Activated T-cell treated with anti-CD3 and anti-CD28 coated beads for 24 hours (primary cell): Measurements from ENCODE around the gene KAT6B.

ENCODE experiments used
- DNase-seq: peaks from one replicate; pipeline ENCODE4 v3.0.0-alpha.2; 2020; ENCODE audit warnings: low read depth

Gene KAT6B

DNA sequence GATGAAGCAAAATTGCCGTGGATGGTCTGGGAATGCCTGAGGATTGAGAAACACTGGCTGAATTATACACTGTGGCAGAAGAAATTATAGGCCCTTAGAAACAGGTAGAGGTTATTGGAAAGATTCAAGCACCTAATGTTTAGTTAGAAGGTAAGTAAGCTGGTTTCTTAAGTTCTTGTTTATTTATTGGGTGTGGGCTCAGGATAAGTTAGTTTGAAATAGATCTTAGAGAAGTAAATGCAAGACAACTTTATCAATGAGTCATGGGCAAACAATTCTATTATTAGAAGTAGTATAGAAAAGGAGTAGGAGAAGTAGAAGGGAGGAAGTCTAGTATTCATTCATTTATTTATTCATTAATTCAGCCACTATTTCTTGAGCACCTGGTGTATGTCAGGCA, 96.5 kb downstream of the KAT6B start:
- DNase-seq = no peak

DNA sequence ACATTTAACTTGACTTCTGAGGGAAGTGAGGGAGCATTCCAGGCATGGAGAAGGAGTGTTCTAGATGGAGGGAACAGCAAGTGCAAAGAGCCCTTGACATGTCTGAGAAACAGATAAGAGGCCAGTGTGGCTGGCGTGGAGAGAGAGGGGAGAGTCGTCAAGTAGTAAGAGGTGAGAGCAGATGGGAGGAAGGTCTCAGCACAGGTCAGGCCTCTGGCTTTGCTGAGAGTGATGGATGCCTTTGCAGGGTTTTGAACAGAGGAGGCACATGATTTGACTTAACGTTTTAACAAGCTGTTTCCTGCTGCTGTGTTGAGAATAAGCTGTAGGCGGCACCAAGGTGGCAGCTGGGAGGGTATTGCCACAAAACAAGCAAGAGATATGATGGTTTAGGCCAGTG, 97.2 kb downstream of the KAT6B start:
- no peak for DNase-seq

DNA sequence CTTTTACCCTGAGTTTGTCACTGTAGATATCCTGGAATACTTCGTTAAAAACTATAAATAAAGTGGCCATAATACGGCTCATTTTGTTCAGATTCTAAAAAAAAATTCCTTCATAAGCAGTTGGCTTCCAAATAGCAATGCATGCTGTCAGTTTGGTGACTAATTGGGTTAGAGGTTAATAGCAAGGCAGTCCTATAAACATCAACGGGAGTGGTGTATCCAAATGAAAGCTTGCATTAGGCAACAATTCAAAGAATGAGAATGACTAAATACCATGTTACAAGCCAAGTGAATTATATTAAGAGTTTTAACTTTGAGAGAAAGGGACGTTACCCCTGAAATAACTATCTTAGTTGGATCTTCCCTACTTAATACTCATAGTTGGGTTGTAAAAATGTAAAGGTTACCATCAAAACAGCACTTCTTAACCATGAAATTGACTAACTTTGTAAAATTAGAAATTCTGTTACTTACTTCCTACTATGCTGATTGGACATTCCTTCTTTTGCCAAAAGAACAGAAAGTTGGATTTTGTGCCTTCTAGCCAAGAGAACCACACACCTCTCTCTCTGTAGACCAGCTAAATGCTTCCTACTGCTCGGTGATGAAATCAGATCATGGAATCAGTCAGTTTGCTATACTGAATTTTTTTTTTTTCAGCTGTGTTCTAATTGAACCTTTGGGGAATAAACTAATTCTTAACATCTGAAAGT, 98.0 kb downstream of the KAT6B start:
- no peak for DNase-seq

DNA sequence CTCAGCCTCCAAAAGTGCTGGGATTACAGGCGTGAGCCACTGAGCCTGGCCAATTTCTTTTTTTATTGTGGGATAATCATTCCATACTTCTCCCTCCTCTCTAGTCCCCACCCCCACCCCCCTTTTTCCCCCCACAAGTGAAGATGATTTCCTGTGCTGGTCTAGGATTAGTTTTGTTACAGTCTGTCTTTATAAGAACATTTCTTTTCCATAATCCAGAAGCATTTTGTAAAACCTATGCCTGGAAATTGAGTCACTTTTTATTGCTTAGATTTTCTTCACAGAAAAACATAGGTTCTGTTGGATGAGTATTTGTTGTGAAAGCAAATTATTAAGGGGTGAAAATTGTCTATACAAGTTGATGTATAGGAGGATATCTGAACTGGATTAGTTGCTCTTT, 98.9 kb downstream of the KAT6B start:
- DNase-seq = no peak

GRCh38 chr10:74925708-74926107, 99.3 kb downstream of the KAT6B start:
- DNase-seq = no peak

- no peak for DNase-seq
Measured at GRCh38 chr10:74926791-74927585, 100.6 kb downstream of the KAT6B start.

GRCh38 chr10:74927701-74928100, 101.3 kb downstream of the KAT6B start:
- DNase-seq = no peak

DNA sequence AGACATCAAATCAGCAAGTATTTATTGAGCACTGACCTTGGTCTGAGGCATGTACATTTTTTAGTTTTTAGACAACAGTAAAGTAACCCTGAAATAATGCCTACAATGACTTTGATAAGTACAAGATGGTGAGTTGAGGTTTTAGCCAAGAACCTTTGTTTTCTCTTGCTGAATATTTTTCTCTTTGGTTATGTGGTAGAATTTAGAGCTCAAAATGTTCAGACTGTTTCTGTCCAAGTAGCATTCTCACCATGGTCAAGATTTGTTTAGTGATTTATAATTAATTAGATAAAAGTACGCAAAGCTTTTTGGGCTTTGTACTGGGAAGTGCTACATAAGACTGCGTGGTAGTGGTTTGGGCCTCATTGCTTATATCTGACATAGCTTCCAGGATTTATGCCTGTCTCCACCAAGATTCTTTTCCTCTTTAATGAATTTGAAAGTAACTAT, 102.4 kb downstream of the KAT6B start:
- no peak for DNase-seq

GRCh38 chr10:74929197-74929596, 102.8 kb downstream of the KAT6B start:
- DNase-seq = no peak

GRCh38 chr10:74930965-74931364, 104.6 kb downstream of the KAT6B start:
- no peak for DNase-seq

GRCh38 chr10:74932648-74933047, 106.2 kb downstream of the KAT6B start:
- no peak for DNase-seq

DNA sequence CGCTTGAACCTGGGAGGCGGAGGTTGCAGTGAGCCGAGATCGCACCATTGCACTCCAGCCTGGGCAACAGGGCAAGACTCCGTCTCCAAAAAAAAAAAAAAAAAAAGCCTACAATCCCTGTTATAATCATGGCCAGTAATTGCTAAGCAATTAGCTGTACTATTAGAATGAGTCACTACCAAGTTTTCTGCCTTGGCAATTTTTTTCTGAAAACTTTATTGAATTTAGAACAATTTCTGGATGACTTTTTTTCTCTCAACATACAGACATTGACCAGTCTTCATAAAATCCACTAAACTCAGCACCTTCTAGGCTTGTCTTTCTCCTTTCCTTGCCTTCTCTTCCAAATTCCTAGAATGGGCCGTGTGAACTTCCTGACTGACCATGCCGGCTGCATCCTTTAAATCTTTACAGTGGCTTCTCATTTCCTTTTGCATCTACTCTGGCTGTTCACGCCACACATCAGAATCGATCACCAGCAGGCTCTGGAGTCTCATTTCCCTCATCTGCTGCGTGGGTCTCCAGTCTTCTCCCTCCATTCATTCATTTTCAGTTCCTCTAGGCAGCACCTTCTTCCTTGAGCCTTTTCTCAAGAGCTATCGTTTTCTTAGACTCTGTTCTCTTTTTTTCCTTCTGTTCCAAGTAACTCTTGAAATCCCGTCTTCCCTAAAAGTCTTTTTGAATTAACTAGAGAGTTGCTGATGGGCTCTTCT, 107.9 kb downstream of the KAT6B start:
- no peak for DNase-seq

DNA sequence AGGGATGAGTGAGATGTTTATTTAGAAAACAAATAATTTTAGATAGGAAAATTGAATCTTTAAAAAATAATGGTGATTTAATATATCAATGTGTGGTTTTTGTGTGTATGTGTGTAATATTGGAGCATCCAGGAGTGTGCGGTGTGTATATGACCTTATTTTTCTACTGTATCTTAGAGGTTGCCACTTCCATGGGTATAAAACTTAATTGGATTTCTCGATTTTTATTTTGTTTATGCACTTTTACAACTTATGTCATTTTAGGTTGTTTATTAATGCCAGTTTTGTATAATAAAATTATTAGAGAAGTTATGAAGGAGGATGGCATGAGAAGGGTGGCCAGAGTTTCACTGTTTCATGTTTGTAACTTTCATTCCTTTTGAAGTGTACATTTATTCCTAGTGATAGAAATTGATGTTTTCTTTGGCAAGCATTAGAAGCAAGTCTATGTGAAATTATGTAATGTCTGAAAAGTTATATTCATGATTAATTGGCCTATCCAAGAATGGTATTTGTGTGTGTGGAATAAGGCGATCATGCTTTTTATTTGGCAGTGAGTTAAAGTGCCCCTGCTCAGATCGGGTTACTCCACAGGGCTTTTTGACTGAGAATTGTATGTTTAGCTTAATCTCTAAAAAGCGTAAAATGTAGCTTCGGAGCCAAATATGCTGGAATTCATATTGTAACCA, 110.3 kb downstream of the KAT6B start:
- DNase-seq = no peak

GRCh38 chr10:74937266-74937856, 111.0 kb downstream of the KAT6B start:
- no peak for DNase-seq

DNA sequence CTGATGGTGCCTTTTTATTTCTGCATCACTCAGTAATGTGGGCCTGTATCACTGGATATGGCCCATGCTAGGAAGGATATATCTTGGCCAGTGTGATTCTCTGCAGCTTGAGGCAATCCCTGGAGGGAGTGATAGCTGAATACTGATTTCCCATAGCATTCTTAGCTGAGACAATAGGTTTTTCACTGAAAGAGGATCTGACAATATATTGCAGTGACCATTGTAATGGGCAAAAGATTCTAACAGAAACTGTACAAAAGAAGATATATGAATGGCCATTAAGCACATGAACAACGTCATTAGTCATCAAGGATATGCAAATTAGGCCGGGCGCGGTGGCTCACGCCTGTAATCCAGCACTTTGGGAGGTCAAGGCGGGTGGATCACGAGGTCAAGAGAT, 117.8 kb downstream of the KAT6B start:
- no peak for DNase-seq

DNA sequence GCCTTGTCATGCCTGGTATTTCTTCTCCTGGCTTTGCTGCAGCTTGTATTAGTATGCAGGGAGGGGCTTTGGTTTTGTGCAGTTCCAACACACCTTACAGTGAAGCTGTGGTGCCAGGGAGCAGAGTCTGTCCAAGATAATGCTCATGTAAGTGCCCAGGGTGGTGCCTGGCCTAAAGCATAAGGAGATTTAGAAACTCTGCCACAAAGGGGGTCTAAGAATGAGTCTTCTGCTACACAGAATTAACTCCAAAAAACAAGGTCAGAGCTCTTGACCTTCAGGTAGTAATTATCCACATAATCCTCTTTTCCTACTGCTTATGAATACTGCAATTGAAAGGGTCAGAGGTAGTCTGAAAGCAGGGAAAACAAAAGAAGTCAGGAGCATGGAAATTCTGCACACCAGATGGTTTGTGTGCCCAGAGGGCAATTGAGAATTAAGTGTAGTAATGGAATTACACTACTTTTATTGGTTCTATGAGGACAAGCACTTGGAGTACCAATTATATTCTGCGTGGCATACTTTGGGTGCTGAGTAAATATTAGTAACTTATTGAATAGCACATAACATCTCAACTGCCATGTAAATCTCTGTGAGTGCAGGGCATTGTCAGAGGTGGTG, 121.5 kb downstream of the KAT6B start:
- DNase-seq = no peak

DNA sequence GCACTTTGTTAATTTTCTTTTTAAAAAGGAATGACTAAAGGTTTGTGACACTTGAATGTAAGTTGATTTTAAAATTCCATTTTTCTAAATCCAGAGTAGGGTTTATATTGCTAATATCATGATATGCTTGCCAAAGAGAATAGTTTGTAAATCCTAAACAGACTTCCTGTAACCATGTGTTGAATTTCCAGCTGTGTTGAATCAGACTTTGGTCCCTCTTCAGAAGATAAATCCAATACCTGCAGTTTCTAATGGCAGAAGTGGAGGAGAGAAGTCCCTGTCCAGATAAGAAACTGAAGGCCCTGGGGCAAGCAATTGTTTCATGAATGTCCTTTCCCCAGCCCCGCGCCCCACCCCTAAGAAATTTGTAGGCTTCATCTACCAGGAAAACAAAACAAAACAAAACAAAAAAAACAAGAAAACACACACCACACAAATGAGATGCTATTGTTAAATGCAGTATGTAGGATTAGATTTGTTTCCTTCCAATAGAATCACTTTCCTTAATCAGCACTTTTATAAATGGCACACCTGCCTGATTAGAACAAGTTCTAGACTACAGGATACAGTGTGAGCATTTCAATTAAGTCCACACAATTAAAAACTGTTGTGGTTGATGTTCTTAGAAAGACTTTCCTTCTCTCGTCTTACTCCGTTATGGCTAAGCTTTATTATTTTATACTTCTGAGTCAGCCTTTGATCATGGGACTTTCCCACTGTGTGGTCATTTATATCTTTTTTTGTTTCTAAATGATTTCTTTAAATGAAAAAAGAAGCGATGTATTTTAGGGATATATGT, 122.8 kb downstream of the KAT6B start:
- no peak for DNase-seq

DNA sequence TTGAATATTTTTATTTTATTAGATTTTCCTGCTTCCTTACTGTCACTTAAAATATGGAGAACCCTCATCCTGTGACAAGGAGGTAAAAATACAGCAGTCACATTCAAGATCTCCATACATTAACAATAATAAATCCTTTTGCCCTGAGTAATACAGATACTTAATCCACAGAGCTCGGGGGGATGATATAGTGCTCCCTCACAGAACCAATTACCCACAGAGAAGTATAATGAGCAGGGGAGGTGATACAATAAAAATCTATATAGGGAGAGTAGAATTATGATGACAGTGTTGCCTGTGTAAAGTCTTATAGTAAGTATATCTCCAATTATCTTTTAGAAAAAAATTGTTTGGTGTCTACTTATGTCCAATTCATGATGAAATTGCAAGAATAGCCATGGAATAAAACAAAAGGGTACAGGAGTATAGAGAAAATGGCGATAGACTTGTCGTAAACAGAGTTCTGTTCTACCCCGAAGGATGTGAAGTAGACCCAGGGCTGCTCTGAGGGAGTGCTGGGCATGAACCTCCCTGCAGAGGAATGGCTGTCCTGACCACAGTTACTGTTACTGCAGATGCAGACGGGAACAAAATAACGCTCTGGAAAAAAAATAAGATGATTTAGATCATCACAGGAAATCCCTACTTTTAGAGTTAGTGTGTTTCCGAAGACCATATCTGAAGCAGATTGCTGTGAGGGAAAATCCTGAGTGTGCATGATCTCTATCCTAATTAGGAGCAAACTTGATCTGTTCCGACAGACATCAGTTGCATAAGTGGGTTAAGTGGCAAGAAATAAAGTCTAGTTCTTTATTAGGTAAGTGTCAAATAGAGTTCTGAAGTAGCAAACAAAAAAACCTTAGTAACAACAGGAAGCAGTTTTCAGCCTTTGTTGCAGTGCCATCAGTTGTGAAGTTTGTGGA, 123.7 kb downstream of the KAT6B start:
- no peak for DNase-seq

DNA sequence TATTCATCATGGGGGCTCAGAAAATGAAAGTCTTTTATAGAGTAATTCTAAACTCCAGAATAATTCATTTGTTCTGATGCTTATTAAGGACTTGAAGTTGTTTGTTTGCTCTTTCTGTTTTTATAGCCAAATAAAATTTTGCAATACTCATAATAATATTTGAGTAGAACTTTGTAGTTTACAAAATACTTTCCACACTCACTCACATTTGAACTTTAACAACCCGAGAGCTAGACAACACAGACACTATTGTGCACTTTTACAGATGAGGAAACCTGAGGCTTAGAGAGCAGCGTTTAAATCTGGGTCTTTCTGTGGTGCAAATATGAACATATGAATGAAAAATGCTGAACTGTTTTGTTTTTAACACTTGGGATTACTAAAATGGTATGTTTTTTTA, 126.8 kb downstream of the KAT6B start:
- DNase-seq = no peak

- no peak for DNase-seq
Measured at GRCh38 chr10:74955796-74956195, 129.4 kb downstream of the KAT6B start.
